H9 (cell line): ENCODE results near the gene SH3BGR. TPM values are rescaled to one million over a fixed set of nuclear protein-coding genes. Genes with fewer than 3 reads are reported as not detected.

Experiments
- DNase-seq: peaks from one replicate; pipeline ENCODE4 v3.0.0-alpha.2; 2017
- H2AFZ ChIP-seq: one replicate; pipeline ENCODE4 v1.6.1; 2013; ENCODE audit warnings: mild to moderate bottlenecking, low read length, control low read depth, moderate library complexity
- H2AK5ac ChIP-seq: 2 replicates; pipeline ENCODE4 v1.6.1; 2013; ENCODE audit warnings: low read length, control low read depth, mixed read lengths; ENCODE audit not compliant: insufficient read length
- H2BK120ac ChIP-seq: one replicate; pipeline ENCODE4 v1.6.1; 2013; ENCODE audit warnings: low read depth, mild to moderate bottlenecking, low read length, control low read depth, inconsistent platforms; ENCODE audit not compliant: poor library complexity, severe bottlenecking
- H2BK12ac ChIP-seq: 2 replicates; pipeline ENCODE4 v1.6.1; 2013; ENCODE audit warnings: low read length, control low read depth, mixed read lengths, low read depth; ENCODE audit not compliant: insufficient read length
- H2BK15ac ChIP-seq: 2 replicates; pipeline ENCODE4 v1.6.1; 2013; ENCODE audit warnings: low read depth, low read length, control low read depth
- H2BK20ac ChIP-seq: one replicate; pipeline ENCODE4 v1.6.1; 2013; ENCODE audit warnings: low read depth, mild to moderate bottlenecking, low read length, control low read depth, inconsistent platforms; ENCODE audit not compliant: poor library complexity, severe bottlenecking
- H2BK5ac ChIP-seq: 2 replicates; pipeline ENCODE4 v1.6.1; 2013; ENCODE audit warnings: low read length, control low read depth, mixed read lengths; ENCODE audit not compliant: insufficient read length
- H3K14ac ChIP-seq: 2 replicates; pipeline ENCODE4 v1.6.1; 2013; ENCODE audit warnings: low read length, control low read depth; ENCODE audit not compliant: insufficient read depth
- H3K18ac ChIP-seq: 2 replicates; pipeline ENCODE4 v1.6.1; 2013; ENCODE audit warnings: low read depth, mild to moderate bottlenecking, mixed read lengths, low read length, control low read depth; ENCODE audit not compliant: insufficient read length
- H3K23ac ChIP-seq: 2 replicates; pipeline ENCODE4 v1.6.1; 2013; ENCODE audit warnings: low read length, control low read depth, mixed read lengths, low read depth; ENCODE audit not compliant: insufficient read length
- H3K23me2 ChIP-seq: 2 replicates; pipeline ENCODE4 v1.6.1; 2013; ENCODE audit warnings: low read depth, mild to moderate bottlenecking, mixed read lengths, low read length, control low read depth; ENCODE audit not compliant: insufficient read length, poor library complexity, severe bottlenecking
- H3K27ac ChIP-seq: 2 replicates; pipeline ENCODE4 v1.5.1; 2013; ENCODE audit warnings: low read length, control low read depth, mixed read lengths, low read depth; ENCODE audit not compliant: insufficient read length
- H3K27me3 ChIP-seq: 2 replicates; pipeline ENCODE4 v1.6.1; 2013; ENCODE audit warnings: low read length, control low read depth, inconsistent platforms; ENCODE audit not compliant: insufficient read depth
- H3K4ac ChIP-seq: 2 replicates; pipeline ENCODE4 v1.6.1; 2013; ENCODE audit warnings: low read depth, mild to moderate bottlenecking, control low read depth, inconsistent platforms, low read length, moderate library complexity
- H3K4me1 ChIP-seq: 2 replicates; pipeline ENCODE4 v1.6.1; 2013; ENCODE audit warnings: low read length, control low read depth, inconsistent platforms; ENCODE audit not compliant: insufficient read depth
- H3K4me2 ChIP-seq: 2 replicates; pipeline ENCODE4 v1.6.1; 2013; ENCODE audit warnings: low read length, control low read depth, mixed read lengths; ENCODE audit not compliant: insufficient read length, insufficient read depth
- H3K56ac ChIP-seq: 2 replicates; pipeline ENCODE4 v1.6.1; 2013; ENCODE audit warnings: low read depth, mild to moderate bottlenecking, mixed read lengths, low read length, control low read depth; ENCODE audit not compliant: insufficient read length
- H3K79me1 ChIP-seq: 2 replicates; pipeline ENCODE4 v1.6.1; 2013; ENCODE audit warnings: low read depth, mild to moderate bottlenecking, moderate library complexity, low read length, control low read depth, inconsistent platforms; ENCODE audit not compliant: insufficient read depth, poor library complexity, severe bottlenecking
- H3K79me2 ChIP-seq: 2 replicates; pipeline ENCODE4 v1.6.1; 2013; ENCODE audit warnings: low read length, control low read depth, inconsistent platforms; ENCODE audit not compliant: insufficient read depth
- H3K9ac ChIP-seq: 2 replicates; pipeline ENCODE4 v1.6.1; 2013; ENCODE audit warnings: low read length, control low read depth, mixed read lengths; ENCODE audit not compliant: insufficient read length; ENCODE audit errors: extremely low read depth
- H3K9me3 ChIP-seq: one replicate; pipeline ENCODE4 v1.6.1; 2013; ENCODE audit warnings: low read depth, low read length, inconsistent platforms; ENCODE audit not compliant: control insufficient read depth
- H3T11ph ChIP-seq: one replicate; pipeline ENCODE4 v1.6.1; 2013; ENCODE audit warnings: mild to moderate bottlenecking, low read length, control low read depth, inconsistent platforms
- H4K20me1 ChIP-seq: one replicate; pipeline ENCODE4 v1.6.1; 2013; ENCODE audit not compliant: control insufficient read depth, insufficient read length, insufficient read depth
- H4K5ac ChIP-seq: 2 replicates; pipeline ENCODE4 v1.6.1; 2013; ENCODE audit warnings: low read depth, mild to moderate bottlenecking, mixed read lengths, low read length, control low read depth; ENCODE audit not compliant: insufficient read length
- H4K8ac ChIP-seq: replicated peaks from 2 replicates; pipeline ENCODE4 v1.6.1; 2013; ENCODE audit warnings: low read length, control low read depth, mixed read lengths, low read depth; ENCODE audit not compliant: insufficient read length
- H4K91ac ChIP-seq: 2 replicates; pipeline ENCODE4 v1.6.1; 2013; ENCODE audit warnings: low read depth, mild to moderate bottlenecking, moderate library complexity, mixed read lengths, low read length, control low read depth; ENCODE audit not compliant: insufficient read length
- H3K27ac Mint-ChIP-seq, 3 experiments: 2 replicates in 2 of 3; 3 replicates in 1 of 3; pipeline ENCODE4 v1.8.0; 2020 to 2021; ENCODE audit warnings: mixed read lengths in 3 of 3, mild to moderate bottlenecking in 1 of 3, moderate library complexity in 1 of 3
- H3K27me3 Mint-ChIP-seq: 2 replicates; pipeline ENCODE4 v1.8.0; 2021; ENCODE audit warnings: low read depth, mild to moderate bottlenecking, moderate library complexity, mixed read lengths
- H3K36me3 Mint-ChIP-seq, 3 experiments: 2 replicates in 2 of 3; 3 replicates in 1 of 3; pipeline ENCODE4 v1.8.0; 2020 to 2021; ENCODE audit warnings: low read depth in 3 of 3, mixed read lengths in 3 of 3; ENCODE audit not compliant: insufficient read depth in 1 of 3
- H3K4me1 Mint-ChIP-seq, 2 experiments: 2 replicates each; pipeline ENCODE4 v1.8.0; 2020; ENCODE audit warnings: mixed read lengths in 2 of 2
- H3K4me3 Mint-ChIP-seq, 2 experiments: 2 replicates in 1 of 2; 3 replicates in 1 of 2; pipeline ENCODE4 v1.8.0; 2020 to 2021; ENCODE audit warnings: mild to moderate bottlenecking in 2 of 2, mixed read lengths in 2 of 2, moderate library complexity in 1 of 2
- H3K9me3 Mint-ChIP-seq, 2 experiments: 2 replicates in 1 of 2; 3 replicates in 1 of 2; pipeline ENCODE4 v1.8.0; 2020; ENCODE audit warnings: mild to moderate bottlenecking in 2 of 2, mixed read lengths in 2 of 2, moderate library complexity in 1 of 2
- WGBS: extraction: QIAGEN DNeasy Blood & Tissue Kit; methylation state at CpG from one replicate; pipeline ENCODE4 v1.1.7; 2013; ENCODE audit warnings: missing lambda C conversion rate, low lambda C conversion rate, mixed read lengths; ENCODE audit not compliant: insufficient read length; ENCODE audit errors: extremely low coverage; 5-methylcytosine and 5-hydroxymethylcytosine counted together
- total RNA-seq: library from RNA; stranded (reverse); gene quantifications from 2 replicates; pipeline ENCODE4 v1.2.1, GENCODE V29; 2021
- TF ChIP-seq, protein P1 (sequence below): fragments of 200-600 bp; sonication (generic); conservative IDR thresholded peaks from 3 replicates; pipeline ENCODE4 v1.8.0; 2021; ENCODE audit warnings: antibody characterized with exemption, mild to moderate bottlenecking

SH3BGR gene
- total RNA-seq, 1 experiment from 2014 or later = 2.9 TPM

DNA sequence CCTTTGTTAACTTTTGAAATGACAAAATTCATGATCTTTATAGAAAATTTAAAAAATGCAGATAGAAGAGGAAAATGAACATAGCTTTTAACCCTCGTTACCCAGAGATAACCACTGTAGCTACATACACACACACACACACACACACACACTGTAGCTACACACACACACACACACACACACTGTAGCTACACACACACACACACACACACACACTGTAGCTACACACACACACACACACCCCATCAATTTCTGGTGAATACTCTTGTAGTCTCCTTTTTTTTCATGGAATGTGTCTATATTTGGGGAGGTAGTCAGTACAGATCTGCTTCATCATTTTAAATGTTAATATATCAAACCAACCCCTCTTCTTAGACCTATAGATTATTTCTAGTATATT, 58.5 kb downstream of the SH3BGR start:
- WGBS = no CpG with 5 or more reads among the region's 1 CpG
- Histone ChIP-seq H3K79me2 (no peaks in the 10 kb centered on the region), H4K20me1 (no peaks in the 10 kb centered on the region), H2BK15ac (no peak overlapping the region), H3K4me1 (no peaks in the 10 kb centered on the region; the same call in 1 of the 2 replicates), H4K91ac (no peak overlapping the region), H3K23ac (no peak overlapping the region), H4K5ac (no peak overlapping the region), H2BK20ac (no peak overlapping the region), H3K27ac (no peak overlapping the region), H3T11ph (no peak overlapping the region), H3K4ac (no peak overlapping the region), H3K27me3 (no peaks in the 10 kb centered on the region), H3K9me3 (no peaks in the 10 kb centered on the region), H3K9ac (no peak overlapping the region), H3K23me2 (no peaks in the 10 kb centered on the region), H2BK5ac (no peak overlapping the region), H2BK12ac (no peak overlapping the region), H4K8ac (no peak overlapping the region), H3K18ac (no peak overlapping the region), H2AFZ (no peak overlapping the region), H3K14ac (no peak overlapping the region), H3K4me2 (no peak overlapping the region), H3K79me1 (no peaks in the 10 kb centered on the region), H2AK5ac (no peak overlapping the region), H2BK120ac (no peak overlapping the region), H3K56ac (no peak overlapping the region)
- H3K9me3 Mint-ChIP-seq = peaks cover 0 to 2% of the 10 kb centered on the region in 2 experiments; a peak in 2 of 5 replicates
- H3K4me1 Mint-ChIP-seq = peaks cover 3% of the 10 kb centered on the region in 2 experiments; a peak in 2 of 4 replicates
- peaks cover 0 to 4% (median 3%) of the 10 kb centered on the region in 3 experiments; a peak in 2 of 7 replicates for H3K36me3 Mint-ChIP-seq
- TF ChIP-seq, protein P1, sequence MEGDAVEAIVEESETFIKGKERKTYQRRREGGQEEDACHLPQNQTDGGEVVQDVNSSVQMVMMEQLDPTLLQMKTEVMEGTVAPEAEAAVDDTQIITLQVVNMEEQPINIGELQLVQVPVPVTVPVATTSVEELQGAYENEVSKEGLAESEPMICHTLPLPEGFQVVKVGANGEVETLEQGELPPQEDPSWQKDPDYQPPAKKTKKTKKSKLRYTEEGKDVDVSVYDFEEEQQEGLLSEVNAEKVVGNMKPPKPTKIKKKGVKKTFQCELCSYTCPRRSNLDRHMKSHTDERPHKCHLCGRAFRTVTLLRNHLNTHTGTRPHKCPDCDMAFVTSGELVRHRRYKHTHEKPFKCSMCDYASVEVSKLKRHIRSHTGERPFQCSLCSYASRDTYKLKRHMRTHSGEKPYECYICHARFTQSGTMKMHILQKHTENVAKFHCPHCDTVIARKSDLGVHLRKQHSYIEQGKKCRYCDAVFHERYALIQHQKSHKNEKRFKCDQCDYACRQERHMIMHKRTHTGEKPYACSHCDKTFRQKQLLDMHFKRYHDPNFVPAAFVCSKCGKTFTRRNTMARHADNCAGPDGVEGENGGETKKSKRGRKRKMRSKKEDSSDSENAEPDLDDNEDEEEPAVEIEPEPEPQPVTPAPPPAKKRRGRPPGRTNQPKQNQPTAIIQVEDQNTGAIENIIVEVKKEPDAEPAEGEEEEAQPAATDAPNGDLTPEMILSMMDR = no peak
- H3K27me3 Mint-ChIP-seq = no peaks in the 10 kb centered on the region; the same call in 1 of the 2 replicates
- no peak for DNase-seq
- H3K4me3 Mint-ChIP-seq = no peak overlapping the region
- H3K27ac Mint-ChIP-seq = no peak overlapping the region
